ENCODE results near the gene CASTOR2. TPM values are rescaled to one million over a fixed set of nuclear protein-coding genes. Genes with fewer than 3 reads are reported as not detected.
"Not testable (repeated sequence)": the region's sequence is repeated elsewhere in the genome, so short reads cannot be mapped to it uniquely, and the experiment has no call there.

CASTOR2 gene
- total RNA-seq, 1 donor from 2014 or later = 9.6 TPM

- Mint-ChIP-seq H3K27ac (ENCODE audit: unreplicated experiment) (peak overlapping the region; percentile 99), H3K9me3 (ENCODE audit: low read depth) (no peaks in the 10 kb centered on the region), H3K36me3 (ENCODE audit: low read depth) (peaks cover 12% of the 10 kb centered on the region), H3K4me1 (ENCODE audit: low read depth) (peaks cover 11% of the 10 kb centered on the region), H3K4me3 (ENCODE audit: unreplicated experiment) (peak overlapping the region; percentile 96), H3K27me3 (ENCODE audit: low read depth) (no peaks in the 10 kb centered on the region)
- no peak for DNase-seq (ENCODE audit: low spot score)
- TF ChIP-seq, protein P1, sequence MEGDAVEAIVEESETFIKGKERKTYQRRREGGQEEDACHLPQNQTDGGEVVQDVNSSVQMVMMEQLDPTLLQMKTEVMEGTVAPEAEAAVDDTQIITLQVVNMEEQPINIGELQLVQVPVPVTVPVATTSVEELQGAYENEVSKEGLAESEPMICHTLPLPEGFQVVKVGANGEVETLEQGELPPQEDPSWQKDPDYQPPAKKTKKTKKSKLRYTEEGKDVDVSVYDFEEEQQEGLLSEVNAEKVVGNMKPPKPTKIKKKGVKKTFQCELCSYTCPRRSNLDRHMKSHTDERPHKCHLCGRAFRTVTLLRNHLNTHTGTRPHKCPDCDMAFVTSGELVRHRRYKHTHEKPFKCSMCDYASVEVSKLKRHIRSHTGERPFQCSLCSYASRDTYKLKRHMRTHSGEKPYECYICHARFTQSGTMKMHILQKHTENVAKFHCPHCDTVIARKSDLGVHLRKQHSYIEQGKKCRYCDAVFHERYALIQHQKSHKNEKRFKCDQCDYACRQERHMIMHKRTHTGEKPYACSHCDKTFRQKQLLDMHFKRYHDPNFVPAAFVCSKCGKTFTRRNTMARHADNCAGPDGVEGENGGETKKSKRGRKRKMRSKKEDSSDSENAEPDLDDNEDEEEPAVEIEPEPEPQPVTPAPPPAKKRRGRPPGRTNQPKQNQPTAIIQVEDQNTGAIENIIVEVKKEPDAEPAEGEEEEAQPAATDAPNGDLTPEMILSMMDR (IDR thresholded peaks at IDR 0.05) = no peak
Measured at GRCh38 chr7:75072981-75073283, 108.4 kb downstream of the CASTOR2 start.

DNA sequence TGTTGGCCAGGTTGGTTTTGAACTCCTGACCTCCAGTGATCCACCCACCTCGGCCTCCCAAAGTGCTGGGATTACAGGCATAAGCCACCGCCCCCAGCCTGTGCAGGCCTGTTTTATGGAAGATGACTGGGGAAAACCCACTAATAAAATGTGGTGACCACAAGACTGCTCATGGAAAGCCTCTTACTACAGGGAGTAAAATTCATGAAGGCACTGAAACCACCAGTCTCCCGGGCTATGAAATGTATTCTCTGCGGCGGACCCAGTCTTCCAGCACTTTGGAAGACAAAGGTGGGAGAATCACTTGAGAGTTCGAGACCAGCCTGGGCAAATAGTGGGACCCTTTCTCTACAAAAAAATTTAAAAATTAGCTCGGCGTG lies 109.7 kb downstream of the CASTOR2 start:
- Mint-ChIP-seq H3K4me3 (ENCODE audit: unreplicated experiment) (peak overlapping the region; percentile 96), H3K27ac (ENCODE audit: unreplicated experiment) (peak overlapping the region; percentile 85), H3K4me1 (ENCODE audit: low read depth) (peaks cover 11% of the 10 kb centered on the region)
- DNase-seq (ENCODE audit: low spot score); H3K27me3 Mint-ChIP-seq (ENCODE audit: low read depth); H3K9me3 Mint-ChIP-seq (ENCODE audit: low read depth); H3K36me3 Mint-ChIP-seq (ENCODE audit: low read depth): not testable (repeated sequence)

Other genes starting within 250 kb of the CASTOR2 start
- gene NCF1, start 190.7 kb upstream of the CASTOR2 start, total RNA-seq = not detected in 3 replicates
- gene GTF2IRD2, start 113.1 kb upstream of the CASTOR2 start, total RNA-seq = 14.5 to 16.2 TPM (median 15.1 TPM) in 3 replicates
- gene RCC1L, start 109.1 kb downstream of the CASTOR2 start, total RNA-seq = 33.0 to 43.4 TPM (median 33.7 TPM) in 3 replicates
- gene GTF2IRD2B, start 127.9 kb downstream of the CASTOR2 start, total RNA-seq = 17.8 to 21.9 TPM (median 19.6 TPM) in 3 replicates